HCT116 (cell line): ENCODE results near the gene CDC42EP1. TPM values are rescaled to one million over a fixed set of nuclear protein-coding genes. Genes with fewer than 3 reads are reported as not detected.

Experiments
- ATAC-seq: fragments of 200-7000 bp; cut with Tn5 transposase; 2 replicates; pipeline ENCODE4 v1.9.1; 2020; ENCODE audit warnings: mild to moderate bottlenecking, moderate library complexity
- BruUV-seq: library from RNA; stranded (reverse); fragments of 400-500 nt; replicated peaks from 2 replicates; lab custom pipeline; 2021; lab: Mats Ljungman, UMichigan
- CTCF ChIA-PET: fragments of 300-600 bp; sonication (Branson Sonifier 250); formaldehyde crosslinking; loops from one replicate; lab custom pipeline; 2021; ENCODE audit warnings: antibody characterized with exemption; lab: Charles Lee
- POLR2A ChIA-PET: fragments of 300-600, 350-600 bp; sonication (Branson Sonifier 250); formaldehyde crosslinking; loops from one replicate; lab custom pipeline; 2021; ENCODE audit warnings: antibody characterized with exemption; lab: Charles Lee
- RAD21 ChIA-PET, 2 experiments: fragments of 300-600 bp; sonication (Branson Sonifier 250); formaldehyde crosslinking; loops; one replicate each; lab custom pipeline; 2023; ENCODE audit warnings: low total read pairs in 2 of 2; ENCODE audit not compliant: uncharacterized antibody in 2 of 2, unreplicated experiment in 2 of 2, low non-redundant PET in 1 of 2; lab: Charles Lee
- DNase-seq: peaks from one replicate; pipeline ENCODE4 v3.0.0-alpha.2; 2010; ENCODE audit warnings: low read depth, low spot score
- H2AFZ ChIP-seq: fragments of 200-600 bp; shearing (Covaris generic), sonication (generic); 2 replicates; pipeline ENCODE4 v1.6.1; 2017; ENCODE audit warnings: low read depth, mixed run types, mixed read lengths, antibody characterized with exemption, low read length; ENCODE audit not compliant: poor library complexity, severe bottlenecking
- H3K27ac ChIP-seq: 2 replicates; pipeline ENCODE4 v1.5.1; 2012; ENCODE audit warnings: low read depth, low read length
- H3K27me3 ChIP-seq: fragments of 200-600 bp; sonication (generic); 2 replicates; pipeline ENCODE4 v1.6.1; 2016; ENCODE audit warnings: mixed run types, low read length, mixed read lengths; ENCODE audit not compliant: insufficient read depth
- H3K36me3 ChIP-seq, 2 experiments: fragments of 200-500 bp in 1 of 2; fragments of 200-600 bp in 1 of 2; sonication (Bioruptor generic) in 1 of 2; sonication (generic) in 1 of 2; 2 replicates each; pipeline versions ENCODE4 v1.5.1 to v1.6.1; 2014 to 2016; ENCODE audit warnings: low read length in 2 of 2, inconsistent platforms in 1 of 2, mixed read lengths in 1 of 2, mixed run types in 1 of 2; ENCODE audit not compliant: insufficient read depth in 2 of 2, control insufficient read depth in 1 of 2
- H3K4me1 ChIP-seq, 2 experiments: fragments of 200-600 bp in 1 of 2; sonication (generic) in 1 of 2; 2 replicates each; pipeline versions ENCODE4 v1.5.1 to v1.6.1; 2012 to 2017; ENCODE audit warnings: low read length in 2 of 2, inconsistent platforms in 1 of 2, mild to moderate bottlenecking in 1 of 2, mixed read lengths in 1 of 2, mixed run types in 1 of 2, moderate library complexity in 1 of 2; ENCODE audit not compliant: insufficient read depth in 2 of 2, control insufficient read depth in 1 of 2
- H3K4me2 ChIP-seq: fragments of 200-600 bp; sonication (generic); 2 replicates; pipeline ENCODE4 v1.6.1; 2017; ENCODE audit warnings: mixed run types, low read length, mixed read lengths
- H3K4me3 ChIP-seq, 2 experiments: fragments of 200-600 bp in 1 of 2; sonication (generic) in 1 of 2; replicated peaks in 1 of 2; 2 replicates each; pipeline ENCODE4 v1.5.1; 2011 to 2016; ENCODE audit warnings: low read length in 2 of 2, control low read depth in 1 of 2, low read depth in 1 of 2, mild to moderate bottlenecking in 1 of 2, mixed read lengths in 1 of 2, mixed run types in 1 of 2
- H3K79me2 ChIP-seq: fragments of 200-600 bp; sonication (generic); 2 replicates; pipeline ENCODE4 v1.6.1; 2017; ENCODE audit warnings: mild to moderate bottlenecking, mixed run types, low read length, moderate library complexity, mixed read lengths; ENCODE audit not compliant: insufficient read depth
- H3K9ac ChIP-seq: fragments of 200-600 bp; sonication (generic); 2 replicates; pipeline ENCODE4 v1.6.1; 2016; ENCODE audit warnings: low read length, mixed read lengths
- H3K9me2 ChIP-seq: fragments of 200-600 bp; sonication (generic), shearing (Covaris generic); 2 replicates; pipeline ENCODE4 v1.6.1; 2017; ENCODE audit warnings: mixed run types, mild to moderate bottlenecking, moderate library complexity; ENCODE audit not compliant: insufficient read depth
- H3K9me3 ChIP-seq, 2 experiments: fragments of 200-500 bp in 1 of 2; fragments of 200-600 bp in 1 of 2; sonication (Bioruptor generic) in 1 of 2; sonication (generic) in 1 of 2; 2 replicates each; pipeline ENCODE4 v1.6.1; 2014 to 2017; ENCODE audit warnings: low read length in 2 of 2, mixed read lengths in 2 of 2, inconsistent platforms in 1 of 2, low read depth in 1 of 2, mild to moderate bottlenecking in 1 of 2, mixed run types in 1 of 2, moderate library complexity in 1 of 2; ENCODE audit not compliant: control insufficient read depth in 1 of 2, insufficient read depth in 1 of 2
- H4K20me1 ChIP-seq: fragments of 200-600 bp; sonication (generic), shearing (Covaris generic); 2 replicates; pipeline ENCODE4 v1.6.1; 2017; ENCODE audit warnings: mixed run types, mild to moderate bottlenecking, moderate library complexity; ENCODE audit not compliant: insufficient read depth
- ATF3 ChIP-seq: IDR thresholded peaks from 2 replicates; pipeline ENCODE4 v1.6.1; 2012
- CBX3 ChIP-seq: IDR thresholded peaks from 2 replicates; pipeline ENCODE4 v1.6.1; 2012; ENCODE audit warnings: low read depth
- CEBPB ChIP-seq: IDR thresholded peaks from 2 replicates; pipeline ENCODE4 v1.6.1; 2012; ENCODE audit warnings: low read depth
- EGR1 ChIP-seq: IDR thresholded peaks from 2 replicates; pipeline ENCODE4 v1.6.1; 2012; ENCODE audit warnings: low read depth
- EZH2phosphoT487 ChIP-seq: fragments of 200-600 bp; IDR thresholded peaks from 2 replicates; pipeline ENCODE4 v1.6.1; 2018; ENCODE audit warnings: antibody characterized with exemption, borderline replicate concordance
- JUND ChIP-seq: IDR thresholded peaks from 2 replicates; pipeline ENCODE4 v1.6.1; 2012
- POLR2AphosphoS5 ChIP-seq: IDR thresholded peaks from 2 replicates; pipeline ENCODE4 v1.6.1; 2011; ENCODE audit warnings: mild to moderate bottlenecking, low read depth, low read length, moderate library complexity
- RAD21 ChIP-seq: IDR thresholded peaks from 2 replicates; pipeline ENCODE4 v1.6.1; 2012; ENCODE audit warnings: low read depth, mild to moderate bottlenecking
- SIN3A ChIP-seq: IDR thresholded peaks from 2 replicates; pipeline ENCODE4 v1.6.1; 2012; ENCODE audit warnings: low read depth
- SP1 ChIP-seq: IDR thresholded peaks from 2 replicates; pipeline ENCODE4 v1.6.1; 2012; ENCODE audit warnings: low read depth
- SRF ChIP-seq: IDR thresholded peaks from 2 replicates; pipeline ENCODE4 v1.6.1; 2012; ENCODE audit warnings: low read depth
- TCF7L2 ChIP-seq: IDR thresholded peaks from 2 replicates; pipeline ENCODE4 v1.7.0; 2011; ENCODE audit warnings: borderline replicate concordance, inconsistent platforms; ENCODE audit not compliant: insufficient read depth, insufficient read length; ENCODE audit errors: extremely low read depth
- YY1 ChIP-seq: IDR thresholded peaks from 2 replicates; pipeline ENCODE4 v1.6.1; 2011; ENCODE audit warnings: low read length, low read depth, moderate library complexity, mild to moderate bottlenecking; ENCODE audit not compliant: insufficient replicate concordance; ENCODE audit errors: extremely low read depth
- ZFX ChIP-seq: fragments of 450-650 bp; IDR thresholded peaks from 2 replicates; pipeline ENCODE4 v1.6.1; 2017
- ZNF274 ChIP-seq: fragments of 200-500 bp; sonication (Bioruptor generic); IDR thresholded peaks from 2 replicates; pipeline ENCODE4 v1.6.1; 2014; ENCODE audit warnings: mild to moderate bottlenecking, low read depth, low read length, inconsistent platforms
- intact Hi-C: fragments of 100-400 bp; cut with micrococcal nuclease; formaldehyde crosslinking; loops from 2 replicates; pipeline ENCODE4 v1.10.0; 2022
- total RNA-seq: library from RNA; stranded (reverse); gene quantifications from one replicate; pipeline ENCODE4 v1.2.1, GENCODE V29; 2021; ENCODE audit not compliant: unreplicated experiment
- TF ChIP-seq, protein P1 (sequence below): IDR thresholded peaks from 2 replicates; pipeline ENCODE4 v1.6.1; 2012; ENCODE audit warnings: low read depth
- TF ChIP-seq, protein P2 (sequence below): IDR thresholded peaks from 2 replicates; pipeline ENCODE4 v1.6.1; 2012
- TF ChIP-seq, protein P3 (sequence below): IDR thresholded peaks from 2 replicates; pipeline ENCODE4 v1.6.1; 2011; ENCODE audit warnings: mild to moderate bottlenecking, low read length, moderate library complexity; ENCODE audit not compliant: insufficient replicate concordance; ENCODE audit errors: extremely low read depth
- TF ChIP-seq, protein P4 (sequence below), 3 experiments: fragments of 200-600 bp in 1 of 3; sonication (generic) in 1 of 3; IDR thresholded peaks in 2 of 3; conservative IDR thresholded peaks in 1 of 3; 2 replicates each; pipeline ENCODE4 v1.5.1; 2012 to 2017; ENCODE audit warnings: low read depth in 2 of 3, low read length in 2 of 3, antibody characterized with exemption in 1 of 3, borderline replicate concordance in 1 of 3, control low read depth in 1 of 3, mild to moderate bottlenecking in 1 of 3, mixed read lengths in 1 of 3, mixed run types in 1 of 3, moderate library complexity in 1 of 3; ENCODE audit not compliant: insufficient read depth in 1 of 3

The CDC42EP1 gene
- total RNA-seq, 1 experiment from 2014 or later: 160 TPM

DNA sequence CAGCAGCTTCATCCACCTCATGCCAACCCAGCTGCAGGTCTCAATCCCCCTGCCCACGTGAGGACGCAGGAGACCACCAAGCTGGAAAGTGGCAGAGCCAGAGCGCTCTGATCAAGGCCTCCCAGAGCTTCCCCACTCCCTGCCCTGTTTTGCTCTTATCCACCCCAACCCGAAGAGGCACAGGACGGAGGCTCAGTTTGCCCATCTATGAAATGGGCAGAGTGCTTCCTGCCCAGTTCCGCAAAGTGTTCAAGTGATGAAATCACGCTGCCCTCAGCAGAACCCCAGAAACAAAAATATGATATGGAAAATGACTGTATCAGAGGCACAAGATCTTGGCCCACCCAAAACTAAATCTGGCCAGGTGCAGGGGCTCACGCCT lies 11.7 kb downstream of the CDC42EP1 start:
- Histone ChIP-seq H3K27ac (no peak overlapping the region), H3K36me3 (peaks cover 0 to 16% of the 10 kb centered on the region in 2 experiments; a peak in 1 of 4 replicates), H3K4me3 (no peak overlapping the region), H3K27me3 (no peaks in the 10 kb centered on the region), H2AFZ (no peak overlapping the region), H3K9me3 (no peaks in the 10 kb centered on the region), H3K4me2 (no peak overlapping the region), H3K9me2 (no peaks in the 10 kb centered on the region), H3K9ac (no peak overlapping the region), H4K20me1 (peaks cover 6% of the 10 kb centered on the region; the same call in 1 of the 2 replicates), H3K4me1 (peaks cover 36 to 50% of the 10 kb centered on the region in 2 experiments), H3K79me2 (peaks cover 10% of the 10 kb centered on the region; the same call in 1 of the 2 replicates)
- ChIA-PET RAD21 (no interaction called here), POLR2A (no interaction called here), CTCF (interaction anchor here (2.1 kb wide), 1 partner anchor 255 kb away, joined by 6 read pairs; no protein-coding TSS in a partner anchor)
- no TSS peak for BruUV-seq
- TF ChIP-seq, protein P1, sequence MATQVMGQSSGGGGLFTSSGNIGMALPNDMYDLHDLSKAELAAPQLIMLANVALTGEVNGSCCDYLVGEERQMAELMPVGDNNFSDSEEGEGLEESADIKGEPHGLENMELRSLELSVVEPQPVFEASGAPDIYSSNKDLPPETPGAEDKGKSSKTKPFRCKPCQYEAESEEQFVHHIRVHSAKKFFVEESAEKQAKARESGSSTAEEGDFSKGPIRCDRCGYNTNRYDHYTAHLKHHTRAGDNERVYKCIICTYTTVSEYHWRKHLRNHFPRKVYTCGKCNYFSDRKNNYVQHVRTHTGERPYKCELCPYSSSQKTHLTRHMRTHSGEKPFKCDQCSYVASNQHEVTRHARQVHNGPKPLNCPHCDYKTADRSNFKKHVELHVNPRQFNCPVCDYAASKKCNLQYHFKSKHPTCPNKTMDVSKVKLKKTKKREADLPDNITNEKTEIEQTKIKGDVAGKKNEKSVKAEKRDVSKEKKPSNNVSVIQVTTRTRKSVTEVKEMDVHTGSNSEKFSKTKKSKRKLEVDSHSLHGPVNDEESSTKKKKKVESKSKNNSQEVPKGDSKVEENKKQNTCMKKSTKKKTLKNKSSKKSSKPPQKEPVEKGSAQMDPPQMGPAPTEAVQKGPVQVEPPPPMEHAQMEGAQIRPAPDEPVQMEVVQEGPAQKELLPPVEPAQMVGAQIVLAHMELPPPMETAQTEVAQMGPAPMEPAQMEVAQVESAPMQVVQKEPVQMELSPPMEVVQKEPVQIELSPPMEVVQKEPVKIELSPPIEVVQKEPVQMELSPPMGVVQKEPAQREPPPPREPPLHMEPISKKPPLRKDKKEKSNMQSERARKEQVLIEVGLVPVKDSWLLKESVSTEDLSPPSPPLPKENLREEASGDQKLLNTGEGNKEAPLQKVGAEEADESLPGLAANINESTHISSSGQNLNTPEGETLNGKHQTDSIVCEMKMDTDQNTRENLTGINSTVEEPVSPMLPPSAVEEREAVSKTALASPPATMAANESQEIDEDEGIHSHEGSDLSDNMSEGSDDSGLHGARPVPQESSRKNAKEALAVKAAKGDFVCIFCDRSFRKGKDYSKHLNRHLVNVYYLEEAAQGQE: no peak
- TF ChIP-seq EGR1 (no peak), SIN3A (no peak), EZH2phosphoT487 (no peak), ATF3 (no peak), POLR2AphosphoS5 (no peak), ZFX (no peak), TCF7L2 (no peak), ZNF274 (no peak), CEBPB (no peak), YY1 (no peak), SP1 (no peak), JUND (no peak), RAD21 (no peak), CBX3 (no peak), SRF (no peak)
- TF ChIP-seq, protein P2, sequence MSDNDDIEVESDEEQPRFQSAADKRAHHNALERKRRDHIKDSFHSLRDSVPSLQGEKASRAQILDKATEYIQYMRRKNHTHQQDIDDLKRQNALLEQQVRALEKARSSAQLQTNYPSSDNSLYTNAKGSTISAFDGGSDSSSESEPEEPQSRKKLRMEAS: no peak
- TF ChIP-seq, protein P3, sequence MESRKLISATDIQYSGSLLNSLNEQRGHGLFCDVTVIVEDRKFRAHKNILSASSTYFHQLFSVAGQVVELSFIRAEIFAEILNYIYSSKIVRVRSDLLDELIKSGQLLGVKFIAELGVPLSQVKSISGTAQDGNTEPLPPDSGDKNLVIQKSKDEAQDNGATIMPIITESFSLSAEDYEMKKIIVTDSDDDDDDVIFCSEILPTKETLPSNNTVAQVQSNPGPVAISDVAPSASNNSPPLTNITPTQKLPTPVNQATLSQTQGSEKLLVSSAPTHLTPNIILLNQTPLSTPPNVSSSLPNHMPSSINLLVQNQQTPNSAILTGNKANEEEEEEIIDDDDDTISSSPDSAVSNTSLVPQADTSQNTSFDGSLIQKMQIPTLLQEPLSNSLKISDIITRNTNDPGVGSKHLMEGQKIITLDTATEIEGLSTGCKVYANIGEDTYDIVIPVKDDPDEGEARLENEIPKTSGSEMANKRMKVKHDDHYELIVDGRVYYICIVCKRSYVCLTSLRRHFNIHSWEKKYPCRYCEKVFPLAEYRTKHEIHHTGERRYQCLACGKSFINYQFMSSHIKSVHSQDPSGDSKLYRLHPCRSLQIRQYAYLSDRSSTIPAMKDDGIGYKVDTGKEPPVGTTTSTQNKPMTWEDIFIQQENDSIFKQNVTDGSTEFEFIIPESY: no peak
- TF ChIP-seq, protein P4, sequence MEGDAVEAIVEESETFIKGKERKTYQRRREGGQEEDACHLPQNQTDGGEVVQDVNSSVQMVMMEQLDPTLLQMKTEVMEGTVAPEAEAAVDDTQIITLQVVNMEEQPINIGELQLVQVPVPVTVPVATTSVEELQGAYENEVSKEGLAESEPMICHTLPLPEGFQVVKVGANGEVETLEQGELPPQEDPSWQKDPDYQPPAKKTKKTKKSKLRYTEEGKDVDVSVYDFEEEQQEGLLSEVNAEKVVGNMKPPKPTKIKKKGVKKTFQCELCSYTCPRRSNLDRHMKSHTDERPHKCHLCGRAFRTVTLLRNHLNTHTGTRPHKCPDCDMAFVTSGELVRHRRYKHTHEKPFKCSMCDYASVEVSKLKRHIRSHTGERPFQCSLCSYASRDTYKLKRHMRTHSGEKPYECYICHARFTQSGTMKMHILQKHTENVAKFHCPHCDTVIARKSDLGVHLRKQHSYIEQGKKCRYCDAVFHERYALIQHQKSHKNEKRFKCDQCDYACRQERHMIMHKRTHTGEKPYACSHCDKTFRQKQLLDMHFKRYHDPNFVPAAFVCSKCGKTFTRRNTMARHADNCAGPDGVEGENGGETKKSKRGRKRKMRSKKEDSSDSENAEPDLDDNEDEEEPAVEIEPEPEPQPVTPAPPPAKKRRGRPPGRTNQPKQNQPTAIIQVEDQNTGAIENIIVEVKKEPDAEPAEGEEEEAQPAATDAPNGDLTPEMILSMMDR (IDR thresholded peaks at IDR 0.05 in 2 of 3, conservative IDR thresholded peaks at IDR 0.05 in 1 of 3; ENCODE audit: borderline replicate concordance in 1 of 3, insufficient read depth in 1 of 3, low read depth in 2 of 3, low read length in 2 of 3): no peak
- intact Hi-C loops: no loop called here
- ATAC-seq (no peak), DNase-seq (no peak)
